SK-N-SH (cell line): ENCODE data around the gene GGPS1. TPM values are rescaled to one million over a fixed set of nuclear protein-coding genes. Genes with fewer than 3 reads are reported as not detected.

Experiments used
- CTCF ChIA-PET: fragments of 300-600, 350-600 bp; formaldehyde crosslinking; extraction: SDS; loops from one replicate; lab custom pipeline; 2021; lab: Yijun Ruan, JAX
- POLR2A ChIA-PET: fragments of 350-600 bp; sonication (Branson Sonifier 250); formaldehyde crosslinking; extraction: SDS; loops from one replicate; lab custom pipeline; 2020; ENCODE audit warnings: antibody characterized with exemption, inconsistent platforms; lab: Yijun Ruan, JAX
- DNase-seq: peaks from one replicate; pipeline ENCODE4 v3.0.0; 2012
- H2AFZ ChIP-seq: fragments of 200-600 bp; sonication (generic); 2 replicates; pipeline ENCODE4 v1.8.1; 2016; ENCODE audit warnings: antibody characterized with exemption, mild to moderate bottlenecking, low read depth
- H3F3A ChIP-seq: fragments of 200-600 bp; sonication (generic); replicated peaks from 2 replicates; pipeline ENCODE3; 2016; ENCODE audit warnings: antibody characterized with exemption, mild to moderate bottlenecking; ENCODE audit not compliant: insufficient read depth
- H3K27ac ChIP-seq, 2 experiments: fragments of 200-500 bp in 1 of 2; fragments of 200-600 bp in 1 of 2; sonication (Bioruptor generic) in 1 of 2; sonication (generic), shearing (Covaris generic) in 1 of 2; 2 replicates each; pipeline versions ENCODE4 v1.5.1 to v1.6.1; 2014 to 2016; ENCODE audit warnings: low read depth in 2 of 2, inconsistent platforms in 1 of 2, low read length in 1 of 2, mild to moderate bottlenecking in 1 of 2, mixed read lengths in 1 of 2
- H3K27me3 ChIP-seq: fragments of 200-600 bp; sonication (generic), shearing (Covaris generic); 2 replicates; pipeline ENCODE4 v1.6.1; 2016; ENCODE audit warnings: mixed run types; ENCODE audit not compliant: insufficient read depth
- H3K36me3 ChIP-seq, 2 experiments: fragments of 200-500 bp in 1 of 2; fragments of 200-600 bp in 1 of 2; sonication (Bioruptor generic) in 1 of 2; sonication (generic) in 1 of 2; replicated peaks in 1 of 2; 2 replicates each; pipeline versions ENCODE3 to v1.5.1; 2014 to 2016; ENCODE audit warnings: low read length in 1 of 2, mild to moderate bottlenecking in 1 of 2; ENCODE audit not compliant: insufficient read depth in 2 of 2, control insufficient read depth in 1 of 2
- H3K4me1 ChIP-seq, 2 experiments: fragments of 200-500 bp in 1 of 2; fragments of 200-600 bp in 1 of 2; sonication (Bioruptor generic) in 1 of 2; sonication (generic), shearing (Covaris generic) in 1 of 2; 2 replicates each; pipeline versions ENCODE4 v1.5.1 to v1.6.1; 2014 to 2016; ENCODE audit warnings: low read depth in 1 of 2, low read length in 1 of 2, mixed run types in 1 of 2; ENCODE audit not compliant: insufficient read depth in 2 of 2, control insufficient read depth in 1 of 2
- H3K4me2 ChIP-seq: fragments of 200-600 bp; sonication (generic), shearing (Covaris generic); 2 replicates; pipeline ENCODE4 v1.6.1; 2017; ENCODE audit warnings: mixed run types
- H3K4me3 ChIP-seq, 2 experiments: fragments of 200-500 bp in 1 of 2; fragments of 200-600 bp in 1 of 2; sonication (Bioruptor generic) in 1 of 2; sonication (generic), shearing (Covaris generic) in 1 of 2; 2 replicates each; pipeline versions ENCODE4 v1.5.1 to v1.8.1; 2014 to 2016; ENCODE audit warnings: low read depth in 2 of 2, inconsistent platforms in 1 of 2, low read length in 1 of 2, mild to moderate bottlenecking in 1 of 2, mixed read lengths in 1 of 2, moderate library complexity in 1 of 2
- H3K79me2 ChIP-seq: fragments of 200-600 bp; sonication (generic); 2 replicates; pipeline ENCODE4 v1.8.1; 2017; ENCODE audit warnings: mild to moderate bottlenecking; ENCODE audit not compliant: insufficient read depth
- H3K9ac ChIP-seq: fragments of 200-600 bp; sonication (generic); 2 replicates; pipeline ENCODE4 v1.6.1; 2017; ENCODE audit warnings: mixed run types
- H3K9me2 ChIP-seq: fragments of 200-600 bp; sonication (generic); 2 replicates; pipeline ENCODE4 v1.6.1; 2017; ENCODE audit warnings: mixed run types
- H3K9me3 ChIP-seq: fragments of 200-600 bp; sonication (generic); 2 replicates; pipeline ENCODE4 v1.6.1; 2017; ENCODE audit warnings: mixed run types, mild to moderate bottlenecking, moderate library complexity
- H4K20me1 ChIP-seq: fragments of 200-600 bp; sonication (generic); 2 replicates; pipeline ENCODE4 v1.6.1; 2017; ENCODE audit warnings: mild to moderate bottlenecking, mixed run types; ENCODE audit not compliant: insufficient read depth
- FOSL2 ChIP-seq: IDR thresholded peaks from 2 replicates; pipeline ENCODE4 v1.4.0; 2012; ENCODE audit warnings: low read depth, mild to moderate bottlenecking, moderate library complexity, borderline replicate concordance
- GATA2 ChIP-seq: sonication (generic); formaldehyde crosslinking; IDR thresholded peaks from 2 replicates; pipeline ENCODE4 v1.5.0; 2020; ENCODE audit warnings: mild to moderate bottlenecking, missing genetic modification reagents
- MXI1 ChIP-seq: IDR thresholded peaks from 2 replicates; pipeline ENCODE4 v1.6.1; 2012; ENCODE audit warnings: mild to moderate bottlenecking, low read depth, low read length, improper control_type of control experiment
- NFIC ChIP-seq: IDR thresholded peaks from 2 replicates; pipeline ENCODE4 v1.4.0; 2012; ENCODE audit warnings: borderline replicate concordance
- POLR2AphosphoS5 ChIP-seq: IDR thresholded peaks from 2 replicates; pipeline ENCODE4 v1.6.1; 2012; ENCODE audit warnings: low read depth, low read length
- RAD21 ChIP-seq: IDR thresholded peaks from 2 replicates; pipeline ENCODE4 v1.6.1; 2012; ENCODE audit warnings: mild to moderate bottlenecking, low read length
- SIN3A ChIP-seq: IDR thresholded peaks from 2 replicates; pipeline ENCODE4 v1.6.1; 2012; ENCODE audit warnings: low read depth, mild to moderate bottlenecking, low read length, moderate library complexity, borderline replicate concordance
- SMC3 ChIP-seq: IDR thresholded peaks from 2 replicates; pipeline ENCODE4 v1.6.1; 2012; ENCODE audit warnings: low read depth, low read length, improper control_type of control experiment
- TEAD4 ChIP-seq: IDR thresholded peaks from 2 replicates; pipeline ENCODE4 v1.4.0; 2012; ENCODE audit warnings: mild to moderate bottlenecking, borderline replicate concordance; ENCODE audit not compliant: insufficient read depth
- YY1 ChIP-seq: IDR thresholded peaks from 2 replicates; pipeline ENCODE4 v1.4.0; 2012; ENCODE audit warnings: low read depth, mild to moderate bottlenecking
- WGBS: methylation state at CpG from one replicate; pipeline ENCODE4 v1.1.6; 2017; ENCODE audit warnings: low lambda C conversion rate; 5-methylcytosine and 5-hydroxymethylcytosine counted together
- polyA plus RNA-seq, 3 experiments: library from polyadenylated mRNA; depleted of rRNA; stranded (reverse); fragments of >200 nt; gene quantifications; 2 replicates each; pipeline ENCODE4 v1.2.3, GENCODE V29; 2012
- TF ChIP-seq, protein P1 (sequence below): fragments of 150-350 bp; IDR thresholded peaks from 2 replicates; pipeline ENCODE4 v1.6.1; 2016; ENCODE audit warnings: mild to moderate bottlenecking, low read depth, low read length

GGPS1 gene
- polyA plus RNA-seq, 1 of the 3 experiments (the other 2 are of a cell fraction), result 15.7 TPM

DNA sequence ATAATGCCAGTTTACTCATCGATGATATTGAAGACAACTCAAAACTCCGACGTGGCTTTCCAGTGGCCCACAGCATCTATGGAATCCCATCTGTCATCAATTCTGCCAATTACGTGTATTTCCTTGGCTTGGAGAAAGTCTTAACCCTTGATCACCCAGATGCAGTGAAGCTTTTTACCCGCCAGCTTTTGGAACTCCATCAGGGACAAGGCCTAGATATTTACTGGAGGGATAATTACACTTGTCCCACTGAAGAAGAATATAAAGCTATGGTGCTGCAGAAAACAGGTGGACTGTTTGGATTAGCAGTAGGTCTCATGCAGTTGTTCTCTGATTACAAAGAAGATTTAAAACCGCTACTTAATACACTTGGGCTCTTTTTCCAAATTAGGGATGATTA lies 13.7 kb downstream of the GGPS1 start:
- H3K79me2 ChIP-seq, result peaks cover 12% of the 10 kb centered on the region
- no peaks in the 10 kb centered on the region for H3K9me2 ChIP-seq
- CTCF ChIA-PET, result interaction anchor here (1.5 to 1.6 kb wide), 2 partner anchors 11 to 73 kb away, joined by 3 to 7 read pairs; no protein-coding TSS in a partner anchor
- no peak overlapping the region for H2AFZ ChIP-seq
- H3K27ac ChIP-seq, result no peak overlapping the region
- H3K9ac ChIP-seq, result no peak overlapping the region
- 80% methylated on average over 6 of the region's 6 CpGs for WGBS
- H3K4me2 ChIP-seq, result no peak overlapping the region
- no peaks in the 10 kb centered on the region for H3K27me3 ChIP-seq
- H4K20me1 ChIP-seq, result no peaks in the 10 kb centered on the region
- H3F3A ChIP-seq, result no peaks in the 10 kb centered on the region
- no peak for DNase-seq
- no peak for TF ChIP-seq NFIC
- TF ChIP-seq FOSL2, result no peak
- TF ChIP-seq GATA2 (CRISPR knock-in tag), result no peak
- TF ChIP-seq YY1, result no peak
- TF ChIP-seq SIN3A, result no peak
- TF ChIP-seq, protein P1, sequence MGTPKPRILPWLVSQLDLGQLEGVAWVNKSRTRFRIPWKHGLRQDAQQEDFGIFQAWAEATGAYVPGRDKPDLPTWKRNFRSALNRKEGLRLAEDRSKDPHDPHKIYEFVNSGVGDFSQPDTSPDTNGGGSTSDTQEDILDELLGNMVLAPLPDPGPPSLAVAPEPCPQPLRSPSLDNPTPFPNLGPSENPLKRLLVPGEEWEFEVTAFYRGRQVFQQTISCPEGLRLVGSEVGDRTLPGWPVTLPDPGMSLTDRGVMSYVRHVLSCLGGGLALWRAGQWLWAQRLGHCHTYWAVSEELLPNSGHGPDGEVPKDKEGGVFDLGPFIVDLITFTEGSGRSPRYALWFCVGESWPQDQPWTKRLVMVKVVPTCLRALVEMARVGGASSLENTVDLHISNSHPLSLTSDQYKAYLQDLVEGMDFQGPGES, result no peak
- TF ChIP-seq RAD21, result no peak
- H3K9me3 ChIP-seq, result no peaks in the 10 kb centered on the region
- POLR2A ChIA-PET, result no interaction called here
- no peak overlapping the region for H3K4me3 ChIP-seq
- H3K36me3 ChIP-seq, result peaks cover 14 to 32% of the 10 kb centered on the region in 2 experiments
- no peaks in the 10 kb centered on the region for H3K4me1 ChIP-seq

DNA sequence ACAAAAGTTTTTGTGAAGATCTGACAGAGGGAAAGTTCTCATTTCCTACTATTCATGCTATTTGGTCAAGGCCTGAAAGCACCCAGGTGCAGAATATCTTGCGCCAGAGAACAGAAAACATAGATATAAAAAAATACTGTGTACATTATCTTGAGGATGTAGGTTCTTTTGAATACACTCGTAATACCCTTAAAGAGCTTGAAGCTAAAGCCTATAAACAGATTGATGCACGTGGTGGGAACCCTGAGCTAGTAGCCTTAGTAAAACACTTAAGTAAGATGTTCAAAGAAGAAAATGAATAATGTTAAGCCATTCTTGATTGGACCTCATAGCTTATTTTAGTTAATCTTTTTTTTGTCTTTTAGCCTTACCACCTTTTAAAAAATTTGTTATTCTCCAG lies 14.1 kb downstream of the GGPS1 start:
- Histone ChIP-seq H3K9ac (no peak overlapping the region), H4K20me1 (no peaks in the 10 kb centered on the region), H3K4me2 (no peak overlapping the region), H3K9me3 (no peaks in the 10 kb centered on the region), H3K27ac (no peak overlapping the region), H3K4me1 (no peaks in the 10 kb centered on the region), H3K36me3 (peaks cover 14 to 29% of the 10 kb centered on the region in 2 experiments), H3K9me2 (no peaks in the 10 kb centered on the region), H3K4me3 (no peak overlapping the region), H3F3A (no peaks in the 10 kb centered on the region), H2AFZ (no peak overlapping the region), H3K27me3 (no peaks in the 10 kb centered on the region), H3K79me2 (peaks cover 8% of the 10 kb centered on the region)
- no peak for DNase-seq
- ChIA-PET POLR2A (no interaction called here), CTCF (no interaction called here)
- 93% methylated on average over 3 of the region's 3 CpGs for WGBS
- no peak for TF ChIP-seq NFIC
- no peak for TF ChIP-seq MXI1
- TF ChIP-seq SMC3, result no peak
- no peak for TF ChIP-seq TEAD4
- no peak for TF ChIP-seq POLR2AphosphoS5

DNA sequence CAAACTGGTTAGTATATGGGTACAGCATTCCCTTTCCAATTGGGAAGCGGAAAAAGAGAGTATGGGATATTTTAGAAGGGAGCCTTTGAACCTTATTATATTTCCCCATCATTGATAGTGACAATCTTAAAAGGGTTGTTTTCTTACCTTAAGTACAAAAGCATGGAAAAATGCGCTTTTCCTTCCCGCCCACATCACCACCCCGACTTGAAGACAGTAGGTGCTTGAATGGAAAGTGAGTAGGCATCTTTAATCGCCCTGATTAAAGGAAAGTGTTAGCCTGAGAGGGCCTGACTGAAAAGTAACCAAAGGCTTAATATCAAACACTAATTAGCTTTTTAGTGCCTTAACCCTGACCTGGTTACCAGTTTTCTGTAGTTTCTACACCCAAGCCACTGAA lies 15.4 kb downstream of the GGPS1 start:
- DNase-seq, result no peak
- no peaks in the 10 kb centered on the region for H3K9me2 ChIP-seq
- no peak overlapping the region for H3K9ac ChIP-seq
- no peak overlapping the region for H3K27ac ChIP-seq
- no peaks in the 10 kb centered on the region for H3K9me3 ChIP-seq
- ChIA-PET POLR2A (no interaction called here), CTCF (no interaction called here)
- H3F3A ChIP-seq, result no peaks in the 10 kb centered on the region
- H3K4me2 ChIP-seq, result no peak overlapping the region
- H4K20me1 ChIP-seq, result no peaks in the 10 kb centered on the region
- H3K79me2 ChIP-seq, result no peaks in the 10 kb centered on the region
- TF ChIP-seq RAD21, result no peak
- no peaks in the 10 kb centered on the region for H3K4me1 ChIP-seq
- H3K27me3 ChIP-seq, result no peaks in the 10 kb centered on the region
- H3K36me3 ChIP-seq, result peaks cover 10 to 26% of the 10 kb centered on the region in 2 experiments
- H2AFZ ChIP-seq, result no peak overlapping the region
- no peak overlapping the region for H3K4me3 ChIP-seq
- 97% methylated on average over 5 of the region's 5 CpGs for WGBS
